ENCODE results near the gene PLS1. TPM values are rescaled to one million over a fixed set of nuclear protein-coding genes. Genes with fewer than 3 reads are reported as not detected.

Gene PLS1
- total RNA-seq, 2 experiments from 2014 or later = 0.63 to 0.92 TPM

GRCh38 chr3:142732066-142732465 is 135.9 kb downstream of the PLS1 start:
- no peaks in the 10 kb centered on the region for H3K9me3 Mint-ChIP-seq
- Histone ChIP-seq H3K27me3 (ENCODE audit: control insufficient read depth in 1 of 2, insufficient read depth in 2 of 2, low read length in 2 of 2) (no peaks in the 10 kb centered on the region), H3K4me3 (ENCODE audit: low read length) (no peak overlapping the region), H3K27ac (ENCODE audit: low read depth in 1 of 2, low read length in 2 of 2) (no peak overlapping the region), H3K9me3 (ENCODE audit: control insufficient read depth in 1 of 2, insufficient read depth in 1 of 2, low read length in 2 of 2) (no peaks in the 10 kb centered on the region), H3K4me1 (ENCODE audit: insufficient read depth, low read length) (no peaks in the 10 kb centered on the region), H3K36me3 (ENCODE audit: insufficient read depth, low read length) (no peaks in the 10 kb centered on the region)
- CTCF ChIA-PET = no interaction called here
- H3K27ac Mint-ChIP-seq = no peak overlapping the region
- intact Hi-C loops (cut with DNase I, micrococcal nuclease) = no loop called here
- no peak for TF ChIP-seq CTCF (IDR thresholded peaks at IDR 0.05)
- POLR2A ChIA-PET = no interaction called here
- ATAC-seq (ENCODE audit: poor library complexity) (no peak), DNase-seq (no peak)
- H3K4me3 Mint-ChIP-seq = no peak overlapping the region
- no peaks in the 10 kb centered on the region for H3K36me3 Mint-ChIP-seq (ENCODE audit: low read depth)
- no peaks in the 10 kb centered on the region for H3K4me1 Mint-ChIP-seq (ENCODE audit: low read depth)
- no peaks in the 10 kb centered on the region for H3K27me3 Mint-ChIP-seq

- Histone ChIP-seq H3K36me3 (ENCODE audit: insufficient read depth, low read length) (no peaks in the 10 kb centered on the region), H3K4me3 (ENCODE audit: low read length) (no peak overlapping the region), H3K27ac (ENCODE audit: low read depth in 1 of 2, low read length in 2 of 2) (no peak overlapping the region), H3K9me3 (ENCODE audit: control insufficient read depth in 1 of 2, insufficient read depth in 1 of 2, low read length in 2 of 2) (no peaks in the 10 kb centered on the region), H3K4me1 (ENCODE audit: insufficient read depth, low read length) (no peaks in the 10 kb centered on the region), H3K27me3 (ENCODE audit: control insufficient read depth in 1 of 2, insufficient read depth in 2 of 2, low read length in 2 of 2) (no peaks in the 10 kb centered on the region)
- Mint-ChIP-seq H3K27me3 (no peaks in the 10 kb centered on the region), H3K4me3 (no peak overlapping the region), H3K4me1 (ENCODE audit: low read depth) (no peaks in the 10 kb centered on the region), H3K9me3 (no peaks in the 10 kb centered on the region), H3K36me3 (ENCODE audit: low read depth) (no peaks in the 10 kb centered on the region), H3K27ac (no peak overlapping the region)
- intact Hi-C loops (cut with DNase I, micrococcal nuclease) = no loop called here
- CTCF ChIA-PET = no interaction called here
- DNase-seq (no peak), ATAC-seq (ENCODE audit: poor library complexity) (no peak)
- POLR2A ChIA-PET = no interaction called here
- no peak for TF ChIP-seq CTCF (IDR thresholded peaks at IDR 0.05)
These were observed 138.6 kb downstream of the PLS1 start for GRCh38 chr3:142734834-142735233.

- H3K27me3 ChIP-seq (ENCODE audit: control insufficient read depth in 1 of 2, insufficient read depth in 2 of 2, low read length in 2 of 2) = no peaks in the 10 kb centered on the region
- Mint-ChIP-seq H3K4me3 (no peak overlapping the region), H3K27me3 (no peaks in the 10 kb centered on the region), H3K9me3 (no peaks in the 10 kb centered on the region), H3K4me1 (ENCODE audit: low read depth) (no peaks in the 10 kb centered on the region), H3K36me3 (ENCODE audit: low read depth) (no peaks in the 10 kb centered on the region), H3K27ac (no peak overlapping the region)
- ChIA-PET CTCF (no interaction called here), POLR2A (no interaction called here)
- no peak overlapping the region for H3K4me3 ChIP-seq (ENCODE audit: low read length)
- H3K9me3 ChIP-seq (ENCODE audit: control insufficient read depth in 1 of 2, insufficient read depth in 1 of 2, low read length in 2 of 2) = no peaks in the 10 kb centered on the region
- DNase-seq (no peak), ATAC-seq (ENCODE audit: poor library complexity) (no peak)
- no peak overlapping the region for H3K27ac ChIP-seq (ENCODE audit: low read depth in 1 of 2, low read length in 2 of 2)
- no peak for TF ChIP-seq CTCF (IDR thresholded peaks at IDR 0.05)
- H3K4me1 ChIP-seq (ENCODE audit: insufficient read depth, low read length) = no peaks in the 10 kb centered on the region
- H3K36me3 ChIP-seq (ENCODE audit: insufficient read depth, low read length) = no peaks in the 10 kb centered on the region
- intact Hi-C loops (cut with DNase I, micrococcal nuclease) = no loop called here
These were observed 139.3 kb downstream of the PLS1 start for GRCh38 chr3:142735462-142735861.
